HEK293 (cell line): ENCODE measurements around the gene SLC25A13.

ENCODE experiments used
- CTCF ChIP-seq: fragments of 450-650 bp; formaldehyde crosslinking; IDR thresholded peaks from 2 replicates; pipeline ENCODE4 v1.5.1; 2016; ENCODE audit warnings: missing biosample characterization, missing genetic modification characterization
- PATZ1 ChIP-seq: fragments of 450-650 bp; formaldehyde crosslinking; IDR thresholded peaks from 2 replicates; pipeline ENCODE4 v1.5.1; 2016; ENCODE audit warnings: missing biosample characterization, missing genetic modification characterization
- PBX3 ChIP-seq: sonication (generic); formaldehyde crosslinking; IDR thresholded peaks from 2 replicates; pipeline ENCODE4 v1.8.1; 2022; ENCODE audit warnings: mild to moderate bottlenecking, moderate library complexity, missing genetic modification reagents
- PRDM4 ChIP-seq: fragments of 450-650 bp; formaldehyde crosslinking; IDR thresholded peaks from 2 replicates; pipeline ENCODE4 v1.5.1; 2017; ENCODE audit warnings: missing biosample characterization, missing genetic modification characterization
- ZBTB11 ChIP-seq: fragments of 450-650 bp; formaldehyde crosslinking; conservative IDR thresholded peaks from 2 replicates; pipeline ENCODE4 v1.5.1; 2016; ENCODE audit warnings: low read depth, missing biosample characterization, missing genetic modification characterization
- ZBTB49 ChIP-seq: fragments of 450-650 bp; formaldehyde crosslinking; IDR thresholded peaks from 2 replicates; pipeline ENCODE4 v1.5.1; 2016; ENCODE audit warnings: missing biosample characterization, missing genetic modification characterization, low read depth
- ZNF114 ChIP-seq: fragments of 450-650 bp; formaldehyde crosslinking; IDR thresholded peaks from 2 replicates; pipeline ENCODE4 v1.5.0; 2017; ENCODE audit warnings: missing biosample characterization, missing genetic modification characterization
- ZNF138 ChIP-seq: fragments of 450-650 bp; formaldehyde crosslinking; IDR thresholded peaks from 2 replicates; pipeline ENCODE4 v1.5.1; 2016; ENCODE audit warnings: missing biosample characterization, missing genetic modification characterization, borderline replicate concordance
- ZNF146 ChIP-seq: fragments of 450-650 bp; formaldehyde crosslinking; IDR thresholded peaks from 2 replicates; pipeline ENCODE4 v1.5.1; 2016; ENCODE audit warnings: missing biosample characterization, missing genetic modification characterization
- ZNF221 ChIP-seq: fragments of 450-650 bp; formaldehyde crosslinking; IDR thresholded peaks from 2 replicates; pipeline ENCODE4 v1.5.1; 2017; ENCODE audit warnings: missing biosample characterization, missing genetic modification characterization, borderline replicate concordance
- ZNF423 ChIP-seq: fragments of 450-650 bp; formaldehyde crosslinking; IDR thresholded peaks from 2 replicates; pipeline ENCODE4 v1.5.1; 2016; ENCODE audit warnings: missing biosample characterization, missing genetic modification characterization
- ZNF530 ChIP-seq: fragments of 450-650 bp; formaldehyde crosslinking; IDR thresholded peaks from 2 replicates; pipeline ENCODE4 v1.5.1; 2016; ENCODE audit warnings: low read depth, missing biosample characterization, missing genetic modification characterization
- ZNF830 ChIP-seq: fragments of 450-650 bp; IDR thresholded peaks from 2 replicates; pipeline ENCODE4 v1.5.0; 2018; ENCODE audit warnings: missing biosample characterization, missing genetic modification characterization, low read depth, mild to moderate bottlenecking, moderate library complexity

GRCh38 chr7:96344236-96344635 lies 22.3 kb upstream of the SLC25A13 start:
- no peak for TF ChIP-seq CTCF (tag by site-specific recombination)
- TF ChIP-seq PRDM4 (tag by site-specific recombination), result no peak
- no peak for TF ChIP-seq PATZ1 (tag by site-specific recombination)
- TF ChIP-seq ZNF530, result no peak
- TF ChIP-seq ZNF114 (tag by site-specific recombination), result no peak
- TF ChIP-seq ZBTB11 (tag by site-specific recombination), result no peak
- no peak for TF ChIP-seq PBX3 (CRISPR knock-in tag)
- no peak for TF ChIP-seq ZNF138 (tag by site-specific recombination)
- no peak for TF ChIP-seq ZNF423 (tag by site-specific recombination)
- no peak for TF ChIP-seq ZBTB49 (tag by site-specific recombination)
- no peak for TF ChIP-seq ZNF221 (tag by site-specific recombination)
- no peak for TF ChIP-seq ZNF146
- no peak for TF ChIP-seq ZNF830 (tag by site-specific recombination)
